Peyer's patch (tissue), 4 donors: ENCODE results near the gene NCAN. TPM values are rescaled to one million over a fixed set of nuclear protein-coding genes. Genes with fewer than 3 reads are reported as not detected.
A peak's percentile ranks its signal among the peaks of the same experiment; 100 is the strongest.

Source experiments
- DNase-seq, 3 donors: peaks; one replicate each; pipeline ENCODE4 v3.0.0-alpha.2; 2017 to 2019
- H3K27ac ChIP-seq, 4 donors: fragments of 200-600 bp; sonication (generic); one replicate each; pipeline ENCODE4 v1.5.1; 2016 to 2019
- H3K27me3 ChIP-seq, 2 donors: fragments of 200-600 bp; sonication (generic); one replicate each; pipeline ENCODE4 v1.5.1; 2019
- H3K36me3 ChIP-seq, 3 donors: fragments of 200-600 bp; sonication (generic); one replicate each; pipeline ENCODE4 v1.5.1; 2016 to 2019
- H3K4me1 ChIP-seq, 4 donors: fragments of 200-600 bp; sonication (generic); one replicate each; pipeline ENCODE4 v1.5.1; 2016 to 2019
- H3K4me3 ChIP-seq, 4 donors: fragments of 200-600 bp; sonication (generic); 1 replicate in 3 of 4; 2 replicates in 1 of 4; pipeline ENCODE4 v1.5.1; 2016 to 2019; ENCODE audit warnings: mild to moderate bottlenecking in 1 of 4
- H3K9me3 ChIP-seq, 4 donors: fragments of 200-600 bp; sonication (generic); one replicate each; pipeline ENCODE4 v1.5.1; 2016 to 2019; ENCODE audit warnings: mild to moderate bottlenecking in 1 of 4
- POLR2A ChIP-seq, 2 donors: fragments of 450-650 bp; IDR thresholded peaks; one replicate each; pipeline ENCODE4 v1.5.1; 2017; ENCODE audit warnings: antibody characterized with exemption in 2 of 2, mild to moderate bottlenecking in 2 of 2, moderate library complexity in 2 of 2
- total RNA-seq, 4 donors: library from RNA; depleted of rRNA; stranded (reverse); fragments of >200 nt; gene quantifications; one replicate each; pipeline ENCODE4 v1.1.0, GENCODE V29; 2016
- TF ChIP-seq, protein P1 (sequence below), 6 experiments: fragments of 450-650 bp in 4 of 6; fragments of 200-600 bp in 2 of 6; sonication (generic) in 1 of 6; IDR thresholded peaks; one replicate each; pipeline ENCODE4 v1.5.1; 2017 to 2019; ENCODE audit warnings: antibody characterized with exemption in 6 of 6, mild to moderate bottlenecking in 3 of 6, moderate library complexity in 1 of 6

The NCAN gene
- total RNA-seq, 4 donors from 2014 or later: not detected

DNA sequence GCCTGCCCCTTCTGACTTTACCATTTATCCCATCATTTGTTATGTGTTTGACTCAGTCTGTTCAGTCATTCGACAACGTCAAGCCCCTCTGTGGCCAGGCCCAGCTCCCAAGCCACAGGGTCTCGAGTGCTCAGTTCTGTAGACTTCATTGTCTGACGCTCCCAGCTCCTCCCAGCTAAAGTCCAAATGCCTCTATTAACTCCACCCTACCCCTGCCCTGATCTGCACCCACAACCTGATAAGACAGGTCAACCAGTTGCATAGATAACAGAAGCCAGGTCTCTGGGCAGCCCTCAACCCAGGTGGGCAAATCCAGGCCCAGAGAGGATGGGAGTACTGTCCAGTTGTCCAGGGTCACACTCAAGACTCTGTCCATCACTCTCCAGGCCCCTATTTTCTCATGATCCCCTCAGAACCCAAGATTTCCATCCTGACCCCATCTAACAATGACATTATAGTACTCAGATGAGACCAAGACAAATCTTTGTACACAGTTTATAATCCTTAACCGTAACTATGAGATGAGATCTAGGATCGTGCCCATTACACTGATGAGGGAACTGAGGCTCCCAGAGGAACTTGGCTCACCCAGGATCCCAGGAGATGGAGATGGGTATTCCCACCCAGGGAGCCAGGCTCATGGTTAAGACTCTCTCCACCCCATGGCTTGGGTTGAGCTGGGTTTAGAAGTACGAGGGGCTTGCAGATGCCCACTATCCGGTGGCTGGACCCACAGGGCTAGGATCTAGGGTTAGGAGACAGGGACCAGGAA is 60.3 kb downstream of the NCAN start:
- H3K4me3 ChIP-seq: peak overlapping the region in 3 of 4 donors; percentile 45 to 78 (median 63)
- no peaks in the 10 kb centered on the region for H3K27me3 ChIP-seq
- H3K4me1 ChIP-seq: peaks cover 0 to 27% (median 5%) of the 10 kb centered on the region in 4 donors
- H3K9me3 ChIP-seq: no peaks in the 10 kb centered on the region
- peak overlapping the region in 3 of 4 donors; percentile 85 to 95 (median 88) for H3K27ac ChIP-seq
- peaks cover 0 to 31% (median 0%) of the 10 kb centered on the region in 3 donors for H3K36me3 ChIP-seq
- peak; percentile 44 to 86 for TF ChIP-seq POLR2A (IDR thresholded peaks at IDR 0.05)
- TF ChIP-seq, protein P1, sequence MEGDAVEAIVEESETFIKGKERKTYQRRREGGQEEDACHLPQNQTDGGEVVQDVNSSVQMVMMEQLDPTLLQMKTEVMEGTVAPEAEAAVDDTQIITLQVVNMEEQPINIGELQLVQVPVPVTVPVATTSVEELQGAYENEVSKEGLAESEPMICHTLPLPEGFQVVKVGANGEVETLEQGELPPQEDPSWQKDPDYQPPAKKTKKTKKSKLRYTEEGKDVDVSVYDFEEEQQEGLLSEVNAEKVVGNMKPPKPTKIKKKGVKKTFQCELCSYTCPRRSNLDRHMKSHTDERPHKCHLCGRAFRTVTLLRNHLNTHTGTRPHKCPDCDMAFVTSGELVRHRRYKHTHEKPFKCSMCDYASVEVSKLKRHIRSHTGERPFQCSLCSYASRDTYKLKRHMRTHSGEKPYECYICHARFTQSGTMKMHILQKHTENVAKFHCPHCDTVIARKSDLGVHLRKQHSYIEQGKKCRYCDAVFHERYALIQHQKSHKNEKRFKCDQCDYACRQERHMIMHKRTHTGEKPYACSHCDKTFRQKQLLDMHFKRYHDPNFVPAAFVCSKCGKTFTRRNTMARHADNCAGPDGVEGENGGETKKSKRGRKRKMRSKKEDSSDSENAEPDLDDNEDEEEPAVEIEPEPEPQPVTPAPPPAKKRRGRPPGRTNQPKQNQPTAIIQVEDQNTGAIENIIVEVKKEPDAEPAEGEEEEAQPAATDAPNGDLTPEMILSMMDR (IDR thresholded peaks at IDR 0.05): no peak
- DNase-seq: peak in 2 of 3 donors; percentile 62 to 79

DNA sequence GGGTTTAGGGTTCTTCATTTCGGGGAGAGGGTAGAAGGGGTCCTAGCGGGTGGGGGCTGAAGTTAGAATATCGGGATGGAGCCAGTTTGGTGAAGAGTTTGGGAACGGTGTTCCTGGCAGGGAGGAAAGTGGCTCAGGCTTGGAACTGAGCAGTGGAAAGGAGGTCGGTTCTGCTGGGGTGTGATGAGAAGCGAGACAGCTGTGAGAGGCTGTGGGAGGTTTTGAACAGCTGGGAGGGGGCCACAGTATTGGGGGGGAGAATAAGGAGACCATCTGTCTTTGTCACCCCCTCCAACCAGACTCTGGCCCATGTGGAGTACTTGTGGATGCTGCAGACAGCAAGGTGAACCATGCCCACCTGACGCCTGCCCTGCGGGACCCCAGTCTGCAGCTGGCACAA is 62.4 kb downstream of the NCAN start:
- Histone ChIP-seq H3K9me3 (no peaks in the 10 kb centered on the region), H3K4me1 (peaks cover 0 to 27% (median 5%) of the 10 kb centered on the region in 4 donors), H3K27me3 (no peaks in the 10 kb centered on the region), H3K4me3 (peak overlapping the region in 1 of 4 donors; percentile 12), H3K27ac (peak overlapping the region in 3 of 4 donors; percentile 46 to 95 (median 85)), H3K36me3 (peaks cover 0 to 46% (median 0%) of the 10 kb centered on the region in 3 donors)
- no peak for DNase-seq
- TF ChIP-seq POLR2A (IDR thresholded peaks at IDR 0.05): no peak
- TF ChIP-seq, protein P1 (IDR thresholded peaks at IDR 0.05): no peak

DNA sequence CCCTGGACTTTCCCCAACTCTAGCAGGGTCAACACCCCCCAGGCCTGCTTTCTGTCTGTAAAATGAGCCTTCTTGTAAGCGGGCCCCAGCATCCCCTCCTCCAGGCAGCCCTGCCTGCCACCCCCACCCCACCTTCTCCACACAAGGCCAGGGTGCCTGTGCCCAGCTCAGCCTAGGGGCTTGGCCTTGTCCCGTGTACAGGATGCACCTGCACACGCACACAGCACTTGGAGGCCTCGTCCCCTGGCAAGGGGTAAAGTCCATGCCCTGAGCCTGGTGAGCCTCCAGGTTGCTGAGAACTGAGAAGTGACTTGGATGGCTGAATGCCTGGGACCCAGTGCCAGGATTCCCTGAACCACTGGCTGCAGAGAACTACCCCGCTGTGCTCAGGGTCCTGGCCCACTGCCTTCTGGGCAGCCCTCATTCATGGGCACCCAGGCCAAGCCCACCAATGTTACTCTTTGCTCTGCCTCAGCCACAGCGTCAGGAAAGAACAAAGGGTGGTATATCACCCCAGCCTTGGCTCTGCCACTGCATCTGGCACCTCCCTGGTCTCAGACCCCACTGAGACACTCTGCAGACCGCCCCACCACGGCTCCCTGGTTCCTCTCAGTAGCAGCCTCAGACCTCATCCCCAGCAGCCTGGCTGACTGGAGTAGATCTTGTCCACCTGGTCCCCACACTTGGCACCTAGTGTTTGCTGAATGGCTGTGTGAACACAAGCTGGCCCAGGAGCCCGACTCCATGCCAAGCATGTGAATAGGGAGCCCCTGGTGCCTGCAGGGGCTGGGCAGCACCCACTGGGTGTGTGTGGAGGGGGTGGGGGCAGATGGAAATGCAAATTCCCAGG is 63.2 kb downstream of the NCAN start:
- TF ChIP-seq POLR2A (IDR thresholded peaks at IDR 0.05): peak; percentile 22 to 55
- TF ChIP-seq, protein P1 (IDR thresholded peaks at IDR 0.05): no peak
- H3K27ac ChIP-seq: peak overlapping the region in 3 of 4 donors; percentile 46 to 95 (median 85)
- peak in 2 of 3 donors; percentile 82 to 85 for DNase-seq
- H3K27me3 ChIP-seq: no peaks in the 10 kb centered on the region
- peak overlapping the region in 2 of 4 donors; percentile 12 to 21 for H3K4me3 ChIP-seq
- H3K36me3 ChIP-seq: peaks cover 0 to 47% (median 0%) of the 10 kb centered on the region in 3 donors
- H3K9me3 ChIP-seq: no peaks in the 10 kb centered on the region
- peaks cover 0 to 27% (median 5%) of the 10 kb centered on the region in 4 donors for H3K4me1 ChIP-seq

DNA sequence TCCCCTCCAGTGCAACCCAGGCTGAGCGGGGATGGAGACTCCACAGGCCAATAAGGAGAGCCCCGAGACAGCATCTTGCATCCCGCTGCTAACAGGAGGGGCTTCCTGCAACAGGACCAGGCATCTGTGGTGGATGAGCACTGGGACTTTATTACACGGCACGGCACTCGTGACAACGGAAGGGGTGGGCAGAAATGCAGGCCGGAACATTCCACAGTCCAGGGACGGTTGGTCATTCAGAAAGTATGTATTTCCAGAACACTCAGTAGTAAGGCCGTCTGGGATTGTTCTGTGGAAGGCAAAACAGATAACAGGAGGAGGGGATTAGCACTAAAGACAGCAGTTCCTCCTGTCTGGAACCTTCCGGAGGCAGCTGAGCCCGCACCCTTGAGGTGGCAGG is 64.6 kb downstream of the NCAN start:
- no peak for TF ChIP-seq POLR2A (IDR thresholded peaks at IDR 0.05)
- TF ChIP-seq, protein P1 (IDR thresholded peaks at IDR 0.05): no peak
- Histone ChIP-seq H3K36me3 (peaks cover 0 to 60% (median 0%) of the 10 kb centered on the region in 3 donors), H3K4me1 (peaks cover 0 to 27% (median 5%) of the 10 kb centered on the region in 4 donors), H3K27ac (no peak overlapping the region), H3K9me3 (no peaks in the 10 kb centered on the region), H3K4me3 (no peak overlapping the region), H3K27me3 (no peaks in the 10 kb centered on the region)
- no peak for DNase-seq

DNA sequence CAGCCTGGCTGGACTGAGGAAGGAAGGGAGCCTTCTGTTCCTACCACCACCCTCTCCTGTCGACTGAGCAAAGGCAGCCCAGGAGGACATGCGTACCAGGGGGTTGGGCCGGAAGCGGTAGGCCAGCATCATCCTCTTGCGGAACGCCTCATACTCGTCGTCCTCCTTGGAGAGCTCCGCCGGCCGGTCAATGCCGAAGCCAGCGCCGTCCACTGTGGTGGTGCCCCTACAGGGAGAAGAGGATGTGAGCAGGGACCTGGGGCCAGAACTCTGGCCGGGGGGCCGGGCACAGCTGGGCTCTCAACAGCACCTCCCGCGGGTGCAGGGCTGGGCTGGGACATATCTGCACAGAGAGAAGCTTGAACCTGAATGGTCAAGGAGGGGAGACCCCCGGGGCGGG is 65.1 kb downstream of the NCAN start:
- TF ChIP-seq, protein P1 (IDR thresholded peaks at IDR 0.05): no peak
- TF ChIP-seq POLR2A (IDR thresholded peaks at IDR 0.05): no peak
- DNase-seq: no peak
- H3K9me3 ChIP-seq: no peaks in the 10 kb centered on the region
- no peak overlapping the region for H3K27ac ChIP-seq
- H3K27me3 ChIP-seq: no peaks in the 10 kb centered on the region
- peaks cover 0 to 27% (median 5%) of the 10 kb centered on the region in 4 donors for H3K4me1 ChIP-seq
- peaks cover 0 to 63% (median 0%) of the 10 kb centered on the region in 3 donors for H3K36me3 ChIP-seq
- no peak overlapping the region for H3K4me3 ChIP-seq
